Fibroblast of skin of left biceps (primary cell): ENCODE results near the gene GAPDH.

Experiments used
- DNase-seq, 2 experiments: peaks; one replicate each; pipeline ENCODE4 v3.0.0-alpha.2; 2013; ENCODE audit warnings: low read depth in 2 of 2

Gene GAPDH

DNA sequence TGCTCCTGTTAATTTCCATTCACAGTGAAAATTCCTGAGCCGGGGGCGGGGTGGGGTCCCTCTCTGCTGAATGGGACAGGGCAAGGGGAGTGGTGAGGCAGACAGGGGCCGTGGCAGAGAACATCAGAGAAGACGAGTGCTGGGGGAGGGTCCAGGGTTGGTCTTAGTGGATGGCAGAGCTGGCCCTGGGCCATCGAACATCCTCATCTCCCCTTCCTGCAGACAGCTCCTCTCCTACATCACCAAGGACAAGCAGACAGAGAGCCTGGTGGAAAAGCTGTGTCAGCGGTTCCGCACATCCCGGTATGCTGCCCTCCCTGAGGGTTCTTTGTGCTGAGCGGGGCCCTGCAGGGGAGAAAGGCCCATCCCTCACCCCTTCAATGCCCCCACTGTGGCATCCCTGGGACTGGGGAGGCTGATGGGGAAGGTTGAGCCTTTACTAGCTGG, 5.0 kb upstream of the GAPDH start:
- no peak for DNase-seq

DNA sequence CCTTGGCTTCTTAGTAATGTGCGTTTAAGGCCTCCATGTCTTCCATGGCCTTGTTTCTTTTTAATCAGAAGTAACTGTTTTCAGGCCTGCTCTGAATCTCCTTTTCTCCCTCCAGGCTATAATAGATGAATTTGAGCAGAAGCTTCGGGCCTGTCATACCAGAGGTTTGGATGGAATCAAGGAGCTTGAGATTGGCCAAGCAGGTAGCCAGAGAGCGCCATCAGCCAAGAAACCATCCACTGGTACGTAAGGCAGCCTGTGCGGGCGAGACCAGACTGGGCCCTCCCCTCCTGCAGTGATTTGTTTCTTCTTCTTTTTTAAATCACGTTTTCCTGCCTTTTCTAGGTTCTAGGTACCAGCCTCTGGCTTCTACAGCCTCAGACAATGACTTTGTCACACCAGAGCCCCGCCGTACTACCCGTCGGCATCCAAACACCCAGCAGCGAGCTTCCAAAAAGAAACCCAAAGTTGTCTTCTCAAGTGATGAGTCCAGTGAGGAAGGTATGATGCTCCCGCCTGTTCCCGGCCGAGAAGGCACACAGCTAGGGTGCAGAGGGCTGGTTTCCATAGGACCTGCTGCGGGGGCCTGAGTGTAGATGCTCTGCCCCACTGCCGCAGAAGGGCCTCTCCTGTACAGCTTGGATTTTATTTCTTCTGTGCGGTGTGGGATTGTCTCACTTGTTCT, 3.6 kb upstream of the GAPDH start:
- no peak for DNase-seq

GRCh38 chr12:6532051-6532926, 2.0 kb upstream of the GAPDH start:
- DNase-seq, result peak; percentile 93 to 94

- no peak for DNase-seq
These were observed 1.2 kb upstream of the GAPDH start for GRCh38 chr12:6532927-6533652.

DNA sequence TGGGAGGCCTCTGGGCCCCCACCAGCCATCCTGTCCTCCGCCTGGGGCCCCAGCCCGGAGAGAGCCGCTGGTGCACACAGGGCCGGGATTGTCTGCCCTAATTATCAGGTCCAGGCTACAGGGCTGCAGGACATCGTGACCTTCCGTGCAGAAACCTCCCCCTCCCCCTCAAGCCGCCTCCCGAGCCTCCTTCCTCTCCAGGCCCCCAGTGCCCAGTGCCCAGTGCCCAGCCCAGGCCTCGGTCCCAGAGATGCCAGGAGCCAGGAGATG, 729 bp upstream of the GAPDH start:
- DNase-seq, result no peak

DNA sequence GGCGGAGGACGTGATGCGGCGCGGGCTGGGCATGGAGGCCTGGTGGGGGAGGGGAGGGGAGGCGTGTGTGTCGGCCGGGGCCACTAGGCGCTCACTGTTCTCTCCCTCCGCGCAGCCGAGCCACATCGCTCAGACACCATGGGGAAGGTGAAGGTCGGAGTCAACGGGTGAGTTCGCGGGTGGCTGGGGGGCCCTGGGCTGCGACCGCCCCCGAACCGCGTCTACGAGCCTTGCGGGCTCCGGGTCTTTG, 303 bp downstream of the GAPDH start:
- no peak for DNase-seq

- DNase-seq, result no peak
These were observed 804 bp downstream of the GAPDH start for GRCh38 chr12:6534945-6535696.

DNA sequence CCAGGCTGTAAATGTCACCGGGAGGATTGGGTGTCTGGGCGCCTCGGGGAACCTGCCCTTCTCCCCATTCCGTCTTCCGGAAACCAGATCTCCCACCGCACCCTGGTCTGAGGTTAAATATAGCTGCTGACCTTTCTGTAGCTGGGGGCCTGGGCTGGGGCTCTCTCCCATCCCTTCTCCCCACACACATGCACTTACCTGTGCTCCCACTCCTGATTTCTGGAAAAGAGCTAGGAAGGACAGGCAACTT, 1.3 kb downstream of the GAPDH start:
- DNase-seq, result no peak

- no peak for DNase-seq
These were observed 1.9 kb downstream of the GAPDH start for GRCh38 chr12:6535960-6536847.

DNA sequence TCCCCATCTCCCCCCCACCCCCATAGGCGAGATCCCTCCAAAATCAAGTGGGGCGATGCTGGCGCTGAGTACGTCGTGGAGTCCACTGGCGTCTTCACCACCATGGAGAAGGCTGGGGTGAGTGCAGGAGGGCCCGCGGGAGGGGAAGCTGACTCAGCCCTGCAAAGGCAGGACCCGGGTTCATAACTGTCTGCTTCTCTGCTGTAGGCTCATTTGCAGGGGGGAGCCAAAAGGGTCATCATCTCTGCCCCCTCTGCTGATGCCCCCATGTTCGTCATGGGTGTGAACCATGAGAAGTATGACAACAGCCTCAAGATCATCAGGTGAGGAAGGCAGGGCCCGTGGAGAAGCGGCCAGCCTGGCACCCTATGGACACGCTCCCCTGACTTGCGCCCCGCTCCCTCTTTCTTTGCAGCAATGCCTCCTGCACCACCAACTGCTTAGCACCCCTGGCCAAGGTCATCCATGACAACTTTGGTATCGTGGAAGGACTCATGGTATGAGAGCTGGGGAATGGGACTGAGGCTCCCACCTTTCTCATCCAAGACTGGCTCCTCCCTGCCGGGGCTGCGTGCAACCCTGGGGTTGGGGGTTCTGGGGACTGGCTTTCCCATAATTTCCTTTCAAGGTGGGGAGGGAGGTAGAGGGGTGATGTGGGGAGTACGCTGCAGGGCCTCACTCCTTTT, 2.7 kb downstream of the GAPDH start:
- DNase-seq, result no peak

DNA sequence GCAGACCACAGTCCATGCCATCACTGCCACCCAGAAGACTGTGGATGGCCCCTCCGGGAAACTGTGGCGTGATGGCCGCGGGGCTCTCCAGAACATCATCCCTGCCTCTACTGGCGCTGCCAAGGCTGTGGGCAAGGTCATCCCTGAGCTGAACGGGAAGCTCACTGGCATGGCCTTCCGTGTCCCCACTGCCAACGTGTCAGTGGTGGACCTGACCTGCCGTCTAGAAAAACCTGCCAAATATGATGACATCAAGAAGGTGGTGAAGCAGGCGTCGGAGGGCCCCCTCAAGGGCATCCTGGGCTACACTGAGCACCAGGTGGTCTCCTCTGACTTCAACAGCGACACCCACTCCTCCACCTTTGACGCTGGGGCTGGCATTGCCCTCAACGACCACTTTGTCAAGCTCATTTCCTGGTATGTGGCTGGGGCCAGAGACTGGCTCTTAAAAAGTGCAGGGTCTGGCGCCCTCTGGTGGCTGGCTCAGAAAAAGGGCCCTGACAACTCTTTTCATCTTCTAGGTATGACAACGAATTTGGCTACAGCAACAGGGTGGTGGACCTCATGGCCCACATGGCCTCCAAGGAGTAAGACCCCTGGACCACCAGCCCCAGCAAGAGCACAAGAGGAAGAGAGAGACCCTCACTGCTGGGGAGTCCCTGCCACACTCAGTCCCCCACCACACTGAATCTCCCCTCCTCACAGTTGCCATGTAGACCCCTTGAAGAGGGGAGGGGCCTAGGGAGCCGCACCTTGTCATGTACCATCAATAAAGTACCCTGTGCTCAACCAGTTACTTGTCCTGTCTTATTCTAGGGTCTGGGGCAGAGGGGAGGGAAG, 3.5 kb downstream of the GAPDH start:
- peak in 1 of 2 experiments; percentile 46 for DNase-seq

DNA sequence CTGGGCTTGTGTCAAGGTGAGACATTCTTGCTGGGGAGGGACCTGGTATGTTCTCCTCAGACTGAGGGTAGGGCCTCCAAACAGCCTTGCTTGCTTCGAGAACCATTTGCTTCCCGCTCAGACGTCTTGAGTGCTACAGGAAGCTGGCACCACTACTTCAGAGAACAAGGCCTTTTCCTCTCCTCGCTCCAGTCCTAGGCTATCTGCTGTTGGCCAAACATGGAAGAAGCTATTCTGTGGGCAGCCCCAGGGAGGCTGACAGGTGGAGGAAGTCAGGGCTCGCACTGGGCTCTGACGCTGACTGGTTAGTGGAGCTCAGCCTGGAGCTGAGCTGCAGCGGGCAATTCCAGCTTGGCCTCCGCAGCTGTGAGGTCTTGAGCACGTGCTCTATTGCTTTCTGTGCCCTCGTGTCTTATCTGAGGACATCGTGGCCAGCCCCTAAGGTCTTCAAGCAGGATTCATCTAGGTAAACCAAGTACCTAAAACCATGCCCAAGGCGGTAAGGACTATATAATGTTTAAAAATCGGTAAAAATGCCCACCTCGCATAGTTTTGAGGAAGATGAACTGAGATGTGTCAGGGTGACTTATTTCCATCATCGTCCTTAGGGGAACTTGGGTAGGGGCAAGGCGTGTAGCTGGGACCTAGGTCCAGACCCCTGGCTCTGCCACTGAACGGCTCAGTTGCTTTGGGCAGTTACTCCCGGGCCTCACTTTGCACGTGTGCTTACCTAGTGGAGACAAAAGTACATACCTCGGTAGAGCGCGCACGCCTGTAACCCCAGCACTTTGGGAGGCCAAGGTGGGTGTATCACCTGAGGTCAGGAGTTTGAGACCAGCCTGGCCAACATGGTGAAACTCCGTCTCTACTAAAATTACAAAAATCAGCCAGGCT, 4.3 kb downstream of the GAPDH start:
- DNase-seq, result no peak

- no peak for DNase-seq
These were observed 5.0 kb downstream of the GAPDH start for GRCh38 chr12:6539314-6539682.

DNA sequence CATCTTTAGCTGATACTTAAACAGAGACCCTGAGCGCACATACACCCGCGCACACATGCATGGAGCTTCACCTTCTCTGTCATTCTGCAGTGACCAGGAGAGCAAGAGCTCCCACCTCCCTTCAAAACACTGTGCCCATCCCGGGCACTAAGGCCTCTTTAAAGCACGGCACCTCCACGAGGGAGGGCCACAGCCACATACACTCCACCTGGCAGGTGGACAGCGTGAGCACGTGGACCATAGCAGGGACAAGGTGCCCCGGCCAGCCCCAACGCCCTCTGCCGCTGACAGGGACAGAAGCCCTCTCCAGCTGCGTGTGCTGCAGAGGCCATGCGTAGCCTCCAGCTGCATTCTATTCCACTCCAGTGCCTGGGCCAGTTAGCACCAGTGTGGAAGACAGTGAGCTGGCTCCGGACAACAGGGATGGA, 5.4 kb downstream of the GAPDH start:
- DNase-seq, result no peak

DNA sequence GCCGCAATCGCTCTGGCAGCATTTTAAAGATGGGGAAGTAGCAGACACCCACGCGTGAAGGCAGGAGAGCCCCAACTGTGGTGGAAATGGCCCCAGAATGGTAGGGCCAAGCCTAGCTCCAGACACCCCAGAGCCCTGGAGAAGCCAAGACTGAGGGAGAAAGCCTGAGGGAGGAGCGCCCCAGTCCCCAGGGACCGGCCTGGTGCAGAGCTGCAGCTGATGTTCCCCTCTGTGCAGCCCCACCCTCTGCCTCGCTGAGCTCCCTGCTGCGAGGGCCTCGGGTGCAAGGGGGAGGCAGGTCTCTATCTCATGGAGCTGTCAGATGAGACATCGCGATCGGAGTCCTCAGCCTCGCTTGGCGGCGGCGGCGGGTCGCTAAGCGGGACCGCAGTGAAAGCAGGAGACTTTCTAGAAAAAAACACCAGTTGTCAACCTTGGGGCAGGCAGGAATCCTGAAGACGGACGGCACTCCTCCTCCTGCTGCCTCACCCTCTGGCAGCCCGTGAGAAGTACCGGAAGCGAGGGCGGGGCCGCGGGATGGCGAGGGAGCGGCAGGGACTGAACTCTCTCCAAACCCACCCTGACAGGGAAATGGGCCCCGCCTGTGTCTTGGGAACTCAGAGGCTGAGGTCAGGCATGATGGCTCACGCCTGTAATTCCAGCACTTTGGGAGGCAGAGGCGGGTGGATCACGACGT, 6.0 kb downstream of the GAPDH start:
- peak; percentile 69 to 77 for DNase-seq

DNA sequence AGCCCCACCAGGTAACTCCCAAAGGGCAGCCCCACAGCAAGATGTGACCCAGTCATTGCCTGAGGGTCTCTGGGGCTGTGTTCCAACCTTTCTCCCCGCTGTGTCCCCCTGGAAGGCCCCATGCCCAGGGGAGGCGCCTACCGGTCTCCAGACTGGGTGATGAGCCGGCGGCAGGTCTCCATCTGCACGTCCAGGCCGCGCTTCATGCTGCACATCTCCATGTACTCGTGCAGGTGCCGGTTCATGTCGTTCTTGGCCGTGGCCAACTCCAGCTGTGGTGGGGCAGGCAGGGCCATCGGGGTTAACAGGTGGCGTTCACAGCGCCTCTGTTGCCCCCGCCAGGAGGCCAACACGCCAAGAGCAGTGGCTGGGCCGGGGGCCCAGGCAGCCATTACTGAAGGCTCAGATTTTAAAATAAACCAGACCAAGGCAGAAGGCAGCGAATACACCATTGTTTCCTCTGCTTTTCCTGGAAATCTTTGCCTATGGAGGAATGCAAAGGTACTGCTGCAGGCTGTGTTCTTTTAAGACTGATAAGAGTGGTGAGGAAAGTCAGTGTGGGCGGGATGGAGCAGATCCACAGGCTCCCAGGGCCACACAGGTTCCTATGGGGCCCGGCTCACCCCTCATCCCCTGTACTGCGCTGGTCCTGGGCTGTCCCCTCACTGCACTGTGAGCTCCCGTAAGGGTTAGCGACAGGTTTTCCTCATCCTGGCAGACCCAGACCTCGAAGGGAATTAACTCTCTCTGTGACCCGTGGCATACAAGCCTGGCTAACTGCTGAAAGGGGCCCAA, 7.3 kb downstream of the GAPDH start:
- DNase-seq, result no peak

- DNase-seq, result no peak
These were observed 8.1 kb downstream of the GAPDH start for GRCh38 chr12:6542209-6543009.
